WTC11 (cell line): Measurements from ENCODE around the gene TFEB.

Experiments used
- AFF4 ChIP-seq: sonication (generic); formaldehyde crosslinking; IDR thresholded peaks from 2 replicates; pipeline ENCODE4 v1.8.1; 2023; ENCODE audit warnings: mild to moderate bottlenecking, missing genetic modification reagents, borderline replicate concordance
- CTCF ChIP-seq: fragments of 200-600 bp; IDR thresholded peaks from 2 replicates; pipeline ENCODE4 v1.8.0; 2022; ENCODE audit warnings: antibody characterized with exemption
- ETV6 ChIP-seq: sonication (generic); formaldehyde crosslinking; IDR thresholded peaks from 2 replicates; pipeline ENCODE4 v1.8.1; 2022; ENCODE audit warnings: mild to moderate bottlenecking, missing genetic modification reagents
- FOXP4 ChIP-seq: sonication (generic); formaldehyde crosslinking; IDR thresholded peaks from 2 replicates; pipeline ENCODE4 v1.8.0; 2022; ENCODE audit warnings: mild to moderate bottlenecking, missing genetic modification reagents
- HMGA2 ChIP-seq: fragments of 250-450 bp; sonication (Bioruptor Pico); IDR thresholded peaks from 2 replicates; pipeline ENCODE4 v1.4.0; 2021; ENCODE audit warnings: mild to moderate bottlenecking, moderate library complexity
- HMGXB4 ChIP-seq: sonication (generic); formaldehyde crosslinking; IDR thresholded peaks from 2 replicates; pipeline ENCODE4 v1.8.1; 2023; ENCODE audit warnings: mild to moderate bottlenecking, moderate library complexity, missing genetic modification reagents
- IRF1 ChIP-seq: sonication (generic); formaldehyde crosslinking; IDR thresholded peaks from 2 replicates; pipeline ENCODE4 v1.8.0; 2023; ENCODE audit warnings: missing genetic modification reagents
- JUN ChIP-seq: sonication (generic); formaldehyde crosslinking; IDR thresholded peaks from 2 replicates; pipeline ENCODE4 v1.8.0; 2023; ENCODE audit warnings: mild to moderate bottlenecking, missing genetic modification reagents
- MLX ChIP-seq: sonication (generic); formaldehyde crosslinking; IDR thresholded peaks from 2 replicates; pipeline ENCODE4 v1.8.1; 2023; ENCODE audit warnings: mild to moderate bottlenecking, missing genetic modification reagents, moderate library complexity
- NR3C1 ChIP-seq: sonication (generic); formaldehyde crosslinking; conservative IDR thresholded peaks from 2 replicates; pipeline ENCODE4 v1.8.1; 2023; ENCODE audit warnings: low read depth, mild to moderate bottlenecking, missing genetic modification reagents
- SP1 ChIP-seq: sonication (generic); formaldehyde crosslinking; conservative IDR thresholded peaks from 2 replicates; pipeline ENCODE4 v1.8.1; 2022; ENCODE audit warnings: missing genetic modification reagents
- USF2 ChIP-seq: sonication (generic); formaldehyde crosslinking; IDR thresholded peaks from 2 replicates; pipeline ENCODE4 v1.8.1; 2023; ENCODE audit warnings: mild to moderate bottlenecking, missing genetic modification reagents, moderate library complexity

GRCh38 chr6:41655646-41656001 lies 79.8 kb downstream of the TFEB start:
- TF ChIP-seq CTCF, result no peak
- TF ChIP-seq SP1, result no peak
- no peak for TF ChIP-seq HMGA2
- no peak for TF ChIP-seq AFF4 (CRISPR knock-in tag)
- no peak for TF ChIP-seq HMGXB4
- no peak for TF ChIP-seq ETV6 (CRISPR knock-in tag)
- no peak for TF ChIP-seq IRF1
- no peak for TF ChIP-seq NR3C1
- no peak for TF ChIP-seq JUN (CRISPR knock-in tag)
- TF ChIP-seq MLX, result no peak
- TF ChIP-seq FOXP4 (CRISPR knock-in tag), result no peak
- TF ChIP-seq USF2 (CRISPR knock-in tag), result no peak
